H9 (cell line): ENCODE data around the gene MRM3. TPM values are rescaled to one million over a fixed set of nuclear protein-coding genes. Genes with fewer than 3 reads are reported as not detected.

Experiments used
- DNase-seq: peaks from one replicate; pipeline ENCODE4 v3.0.0-alpha.2; 2017
- H2AFZ ChIP-seq: one replicate; pipeline ENCODE4 v1.6.1; 2013; ENCODE audit warnings: mild to moderate bottlenecking, low read length, control low read depth, moderate library complexity
- H2AK5ac ChIP-seq: 2 replicates; pipeline ENCODE4 v1.6.1; 2013; ENCODE audit warnings: low read length, control low read depth, mixed read lengths; ENCODE audit not compliant: insufficient read length
- H2BK120ac ChIP-seq: one replicate; pipeline ENCODE4 v1.6.1; 2013; ENCODE audit warnings: low read depth, mild to moderate bottlenecking, low read length, control low read depth, inconsistent platforms; ENCODE audit not compliant: poor library complexity, severe bottlenecking
- H2BK12ac ChIP-seq: 2 replicates; pipeline ENCODE4 v1.6.1; 2013; ENCODE audit warnings: low read length, control low read depth, mixed read lengths, low read depth; ENCODE audit not compliant: insufficient read length
- H2BK15ac ChIP-seq: 2 replicates; pipeline ENCODE4 v1.6.1; 2013; ENCODE audit warnings: low read depth, low read length, control low read depth
- H2BK20ac ChIP-seq: one replicate; pipeline ENCODE4 v1.6.1; 2013; ENCODE audit warnings: low read depth, mild to moderate bottlenecking, low read length, control low read depth, inconsistent platforms; ENCODE audit not compliant: poor library complexity, severe bottlenecking
- H2BK5ac ChIP-seq: 2 replicates; pipeline ENCODE4 v1.6.1; 2013; ENCODE audit warnings: low read length, control low read depth, mixed read lengths; ENCODE audit not compliant: insufficient read length
- H3K14ac ChIP-seq: 2 replicates; pipeline ENCODE4 v1.6.1; 2013; ENCODE audit warnings: low read length, control low read depth; ENCODE audit not compliant: insufficient read depth
- H3K18ac ChIP-seq: 2 replicates; pipeline ENCODE4 v1.6.1; 2013; ENCODE audit warnings: low read depth, mild to moderate bottlenecking, mixed read lengths, low read length, control low read depth; ENCODE audit not compliant: insufficient read length
- H3K23ac ChIP-seq: 2 replicates; pipeline ENCODE4 v1.6.1; 2013; ENCODE audit warnings: low read length, control low read depth, mixed read lengths, low read depth; ENCODE audit not compliant: insufficient read length
- H3K23me2 ChIP-seq: 2 replicates; pipeline ENCODE4 v1.6.1; 2013; ENCODE audit warnings: low read depth, mild to moderate bottlenecking, mixed read lengths, low read length, control low read depth; ENCODE audit not compliant: insufficient read length, poor library complexity, severe bottlenecking
- H3K27ac ChIP-seq: 2 replicates; pipeline ENCODE4 v1.5.1; 2013; ENCODE audit warnings: low read length, control low read depth, mixed read lengths, low read depth; ENCODE audit not compliant: insufficient read length
- H3K27me3 ChIP-seq: 2 replicates; pipeline ENCODE4 v1.6.1; 2013; ENCODE audit warnings: low read length, control low read depth, inconsistent platforms; ENCODE audit not compliant: insufficient read depth
- H3K4ac ChIP-seq: 2 replicates; pipeline ENCODE4 v1.6.1; 2013; ENCODE audit warnings: low read depth, mild to moderate bottlenecking, control low read depth, inconsistent platforms, low read length, moderate library complexity
- H3K4me1 ChIP-seq: 2 replicates; pipeline ENCODE4 v1.6.1; 2013; ENCODE audit warnings: low read length, control low read depth, inconsistent platforms; ENCODE audit not compliant: insufficient read depth
- H3K4me2 ChIP-seq: 2 replicates; pipeline ENCODE4 v1.6.1; 2013; ENCODE audit warnings: low read length, control low read depth, mixed read lengths; ENCODE audit not compliant: insufficient read length, insufficient read depth
- H3K56ac ChIP-seq: 2 replicates; pipeline ENCODE4 v1.6.1; 2013; ENCODE audit warnings: low read depth, mild to moderate bottlenecking, mixed read lengths, low read length, control low read depth; ENCODE audit not compliant: insufficient read length
- H3K79me1 ChIP-seq: 2 replicates; pipeline ENCODE4 v1.6.1; 2013; ENCODE audit warnings: low read depth, mild to moderate bottlenecking, moderate library complexity, low read length, control low read depth, inconsistent platforms; ENCODE audit not compliant: insufficient read depth, poor library complexity, severe bottlenecking
- H3K79me2 ChIP-seq: 2 replicates; pipeline ENCODE4 v1.6.1; 2013; ENCODE audit warnings: low read length, control low read depth, inconsistent platforms; ENCODE audit not compliant: insufficient read depth
- H3K9ac ChIP-seq: 2 replicates; pipeline ENCODE4 v1.6.1; 2013; ENCODE audit warnings: low read length, control low read depth, mixed read lengths; ENCODE audit not compliant: insufficient read length; ENCODE audit errors: extremely low read depth
- H3K9me3 ChIP-seq: one replicate; pipeline ENCODE4 v1.6.1; 2013; ENCODE audit warnings: low read depth, low read length, inconsistent platforms; ENCODE audit not compliant: control insufficient read depth
- H3T11ph ChIP-seq: one replicate; pipeline ENCODE4 v1.6.1; 2013; ENCODE audit warnings: mild to moderate bottlenecking, low read length, control low read depth, inconsistent platforms
- H4K20me1 ChIP-seq: one replicate; pipeline ENCODE4 v1.6.1; 2013; ENCODE audit not compliant: control insufficient read depth, insufficient read length, insufficient read depth
- H4K5ac ChIP-seq: 2 replicates; pipeline ENCODE4 v1.6.1; 2013; ENCODE audit warnings: low read depth, mild to moderate bottlenecking, mixed read lengths, low read length, control low read depth; ENCODE audit not compliant: insufficient read length
- H4K8ac ChIP-seq: replicated peaks from 2 replicates; pipeline ENCODE4 v1.6.1; 2013; ENCODE audit warnings: low read length, control low read depth, mixed read lengths, low read depth; ENCODE audit not compliant: insufficient read length
- H4K91ac ChIP-seq: 2 replicates; pipeline ENCODE4 v1.6.1; 2013; ENCODE audit warnings: low read depth, mild to moderate bottlenecking, moderate library complexity, mixed read lengths, low read length, control low read depth; ENCODE audit not compliant: insufficient read length
- H3K27ac Mint-ChIP-seq, 3 experiments: 2 replicates in 2 of 3; 3 replicates in 1 of 3; pipeline ENCODE4 v1.8.0; 2020 to 2021; ENCODE audit warnings: mixed read lengths in 3 of 3, mild to moderate bottlenecking in 1 of 3, moderate library complexity in 1 of 3
- H3K27me3 Mint-ChIP-seq: 2 replicates; pipeline ENCODE4 v1.8.0; 2021; ENCODE audit warnings: low read depth, mild to moderate bottlenecking, moderate library complexity, mixed read lengths
- H3K36me3 Mint-ChIP-seq, 3 experiments: 2 replicates in 2 of 3; 3 replicates in 1 of 3; pipeline ENCODE4 v1.8.0; 2020 to 2021; ENCODE audit warnings: low read depth in 3 of 3, mixed read lengths in 3 of 3; ENCODE audit not compliant: insufficient read depth in 1 of 3
- H3K4me1 Mint-ChIP-seq, 2 experiments: 2 replicates each; pipeline ENCODE4 v1.8.0; 2020; ENCODE audit warnings: mixed read lengths in 2 of 2
- H3K4me3 Mint-ChIP-seq, 2 experiments: 2 replicates in 1 of 2; 3 replicates in 1 of 2; pipeline ENCODE4 v1.8.0; 2020 to 2021; ENCODE audit warnings: mild to moderate bottlenecking in 2 of 2, mixed read lengths in 2 of 2, moderate library complexity in 1 of 2
- H3K9me3 Mint-ChIP-seq, 2 experiments: 2 replicates in 1 of 2; 3 replicates in 1 of 2; pipeline ENCODE4 v1.8.0; 2020; ENCODE audit warnings: mild to moderate bottlenecking in 2 of 2, mixed read lengths in 2 of 2, moderate library complexity in 1 of 2
- WGBS: extraction: QIAGEN DNeasy Blood & Tissue Kit; methylation state at CpG from one replicate; pipeline ENCODE4 v1.1.7; 2013; ENCODE audit warnings: missing lambda C conversion rate, low lambda C conversion rate, mixed read lengths; ENCODE audit not compliant: insufficient read length; ENCODE audit errors: extremely low coverage; 5-methylcytosine and 5-hydroxymethylcytosine counted together
- total RNA-seq: library from RNA; stranded (reverse); gene quantifications from 2 replicates; pipeline ENCODE4 v1.2.1, GENCODE V29; 2021
- TF ChIP-seq, protein P1 (sequence below): fragments of 200-600 bp; sonication (generic); conservative IDR thresholded peaks from 3 replicates; pipeline ENCODE4 v1.8.0; 2021; ENCODE audit warnings: antibody characterized with exemption, mild to moderate bottlenecking

MRM3 gene
- total RNA-seq, 1 experiment from 2014 or later: 25.3 TPM

DNA sequence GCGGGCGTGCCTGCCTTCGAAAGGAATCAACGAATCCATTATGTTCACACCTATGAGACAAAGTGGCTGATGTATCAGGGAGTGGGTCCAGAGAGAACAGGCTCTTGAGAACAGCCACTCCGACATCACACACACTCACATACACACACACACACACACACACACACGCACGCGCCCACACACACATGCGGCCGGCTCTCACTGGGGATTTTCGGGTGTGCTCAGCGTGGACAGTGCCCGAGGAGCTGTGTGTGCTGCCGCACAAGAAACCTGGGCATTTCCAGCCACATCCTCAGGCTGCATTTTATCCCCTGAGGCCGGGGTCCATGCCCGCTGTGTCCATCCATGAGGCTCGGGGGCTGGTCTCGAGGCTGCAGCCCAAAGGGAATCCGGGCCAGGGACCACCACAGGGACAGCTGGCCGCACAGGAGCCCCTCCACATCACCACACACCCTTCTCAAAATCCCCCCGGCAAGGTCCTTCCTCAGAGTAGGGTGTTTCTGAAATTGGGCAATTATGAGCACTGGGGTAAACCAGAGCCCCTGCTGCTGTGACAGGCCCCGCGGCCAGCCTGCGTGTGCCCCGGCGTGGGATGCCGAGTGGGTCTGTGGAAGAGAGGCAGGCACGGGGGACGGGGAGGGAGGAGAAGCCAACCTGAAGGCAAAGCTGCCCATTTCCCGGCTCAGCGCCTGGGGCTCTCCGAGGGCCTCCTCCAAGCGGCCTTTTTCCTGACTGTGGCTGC is 24.8 kb downstream of the MRM3 start:
- Histone ChIP-seq H2BK12ac (no peak overlapping the region), H3K79me1 (no peaks in the 10 kb centered on the region), H4K91ac (no peak overlapping the region), H2BK15ac (no peak overlapping the region), H2AK5ac (no peak overlapping the region), H2BK5ac (no peak overlapping the region), H3K23me2 (no peaks in the 10 kb centered on the region), H3K27ac (no peak overlapping the region), H3K27me3 (no peaks in the 10 kb centered on the region), H3K4me2 (no peak overlapping the region), H4K20me1 (no peaks in the 10 kb centered on the region), H2AFZ (no peak overlapping the region), H3K56ac (no peak overlapping the region), H3K18ac (no peak overlapping the region), H3K79me2 (no peaks in the 10 kb centered on the region; the same call in 1 of the 2 replicates), H3K9ac (no peak overlapping the region), H3K4ac (no peak overlapping the region), H3K14ac (no peak overlapping the region), H3K4me1 (no peaks in the 10 kb centered on the region; the same call in 1 of the 2 replicates), H4K5ac (no peak overlapping the region), H3K23ac (no peak overlapping the region), H2BK120ac (no peak overlapping the region), H4K8ac (no peak overlapping the region), H3T11ph (no peak overlapping the region), H2BK20ac (no peak overlapping the region), H3K9me3 (no peaks in the 10 kb centered on the region)
- no peak for DNase-seq
- Mint-ChIP-seq H3K36me3 (peaks cover 14 to 35% (median 32%) of the 10 kb centered on the region in 3 experiments), H3K27ac (peak overlapping the region; percentile 34 to 62 (median 38); a peak in 4 of 7 replicates), H3K4me1 (peaks cover 0 to 3% of the 10 kb centered on the region in 2 experiments; a peak in 1 of 4 replicates), H3K4me3 (peak overlapping the region in 1 of 2 experiments; percentile 29; a peak in 2 of 5 replicates), H3K27me3 (no peaks in the 10 kb centered on the region), H3K9me3 (no peaks in the 10 kb centered on the region)
- no CpG with 5 or more reads among the region's 33 CpGs for WGBS
- TF ChIP-seq, protein P1, sequence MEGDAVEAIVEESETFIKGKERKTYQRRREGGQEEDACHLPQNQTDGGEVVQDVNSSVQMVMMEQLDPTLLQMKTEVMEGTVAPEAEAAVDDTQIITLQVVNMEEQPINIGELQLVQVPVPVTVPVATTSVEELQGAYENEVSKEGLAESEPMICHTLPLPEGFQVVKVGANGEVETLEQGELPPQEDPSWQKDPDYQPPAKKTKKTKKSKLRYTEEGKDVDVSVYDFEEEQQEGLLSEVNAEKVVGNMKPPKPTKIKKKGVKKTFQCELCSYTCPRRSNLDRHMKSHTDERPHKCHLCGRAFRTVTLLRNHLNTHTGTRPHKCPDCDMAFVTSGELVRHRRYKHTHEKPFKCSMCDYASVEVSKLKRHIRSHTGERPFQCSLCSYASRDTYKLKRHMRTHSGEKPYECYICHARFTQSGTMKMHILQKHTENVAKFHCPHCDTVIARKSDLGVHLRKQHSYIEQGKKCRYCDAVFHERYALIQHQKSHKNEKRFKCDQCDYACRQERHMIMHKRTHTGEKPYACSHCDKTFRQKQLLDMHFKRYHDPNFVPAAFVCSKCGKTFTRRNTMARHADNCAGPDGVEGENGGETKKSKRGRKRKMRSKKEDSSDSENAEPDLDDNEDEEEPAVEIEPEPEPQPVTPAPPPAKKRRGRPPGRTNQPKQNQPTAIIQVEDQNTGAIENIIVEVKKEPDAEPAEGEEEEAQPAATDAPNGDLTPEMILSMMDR: no peak
